ENCODE measurements around the gene ITGAL. TPM values are rescaled to one million over a fixed set of nuclear protein-coding genes. Genes with fewer than 3 reads are reported as not detected.
"Not testable (repeated sequence)": the region's sequence is repeated elsewhere in the genome, so short reads cannot be mapped to it uniquely, and the experiment has no call there.

Gene ITGAL
- total RNA-seq, 1 donor from 2014 or later, result 292 TPM

DNA sequence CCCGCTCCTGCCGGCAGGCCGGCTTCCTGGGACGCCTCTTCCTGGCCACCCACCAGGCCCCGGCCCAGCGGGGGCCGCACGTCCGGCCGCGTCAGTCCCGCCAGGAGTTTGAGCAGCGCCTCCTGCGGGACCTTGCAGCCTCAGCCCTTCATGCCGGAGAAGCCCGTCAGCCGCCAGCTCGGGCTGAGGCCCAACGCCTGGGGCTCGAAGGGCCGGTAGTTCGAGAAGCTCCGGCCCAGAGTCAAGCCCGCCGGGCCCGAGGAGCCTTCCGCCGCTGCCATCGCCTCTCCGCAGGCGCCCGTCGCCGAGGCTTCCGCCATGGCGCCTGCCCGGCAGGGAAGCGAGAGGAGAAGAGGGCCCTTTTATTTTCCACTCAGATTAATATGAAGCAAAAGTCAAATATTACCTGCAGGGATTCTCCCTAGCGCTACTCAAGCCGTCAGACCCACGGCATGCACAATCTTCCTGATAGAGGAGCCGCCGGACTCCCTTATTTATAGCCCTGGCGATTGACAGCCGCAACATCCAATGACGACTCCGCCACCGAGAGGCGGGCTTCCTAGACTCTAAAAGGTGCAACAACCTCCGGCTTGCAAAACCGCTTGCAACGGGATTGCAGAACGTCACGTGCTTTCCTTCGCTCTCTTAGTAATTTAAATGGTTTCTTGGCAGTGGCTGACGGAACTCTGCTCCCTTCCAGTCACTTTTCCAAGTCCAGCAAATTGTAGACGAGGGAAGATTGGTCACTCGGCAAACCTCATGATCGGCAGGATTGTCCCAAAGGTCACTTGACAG, 26.9 kb upstream of the ITGAL start, which contains the start of gene SEPHS2:
Gene SEPHS2, minus strand, starts transcription at position 467 of the 795 bp plus-strand sequence. Its CDS starts 147 bp downstream, at position 320.
- Mint-ChIP-seq H3K27ac (peak within 1 kb of the TSS; percentile 94), H3K4me1 (ENCODE audit: low read depth) (peaks cover 45% of the 10 kb centered on the region), H3K36me3 (ENCODE audit: low read depth) (peaks cover 33% of the 10 kb centered on the region), H3K9me3 (no peaks in the 10 kb centered on the region), H3K27me3 (ENCODE audit: low read depth) (no peaks in the 10 kb centered on the region), H3K4me3 (ENCODE audit: low read depth) (peak within 1 kb of the TSS; percentile 88)
- DNase-seq (ENCODE audit: low spot score), result peak; percentile 95
- intact Hi-C loops (cut with micrococcal nuclease), result loop anchor here (1.0 to 5.0 kb wide), 4 partner anchors 11 to 82 kb away; partner anchors contain the start of genes DCTPP1 and ZNF768

DNA sequence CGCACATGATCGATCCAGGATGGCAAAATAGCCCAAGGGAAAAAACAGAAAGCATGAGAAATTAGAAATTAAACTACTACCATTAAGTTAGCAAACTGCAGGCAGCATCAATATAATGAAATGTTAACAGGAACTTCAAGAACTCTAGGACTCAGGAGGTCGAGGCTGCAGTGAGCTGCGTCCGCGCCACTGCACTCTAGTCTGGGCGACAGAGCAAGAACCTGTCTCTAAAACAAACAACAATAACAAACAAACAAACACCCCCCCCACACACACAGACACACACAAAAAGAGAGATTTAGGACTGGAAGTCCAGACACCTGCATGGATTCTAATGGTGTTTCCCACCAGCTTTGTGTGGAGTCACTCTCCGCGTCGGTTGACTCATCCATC, 26.3 kb upstream of the ITGAL start:
- intact Hi-C loops (cut with micrococcal nuclease), result loop anchor here (5.0 kb wide), 2 partner anchors 41 to 81 kb away; partner anchors contain the start of gene ZNF768
- no peaks in the 10 kb centered on the region for H3K9me3 Mint-ChIP-seq

DNA sequence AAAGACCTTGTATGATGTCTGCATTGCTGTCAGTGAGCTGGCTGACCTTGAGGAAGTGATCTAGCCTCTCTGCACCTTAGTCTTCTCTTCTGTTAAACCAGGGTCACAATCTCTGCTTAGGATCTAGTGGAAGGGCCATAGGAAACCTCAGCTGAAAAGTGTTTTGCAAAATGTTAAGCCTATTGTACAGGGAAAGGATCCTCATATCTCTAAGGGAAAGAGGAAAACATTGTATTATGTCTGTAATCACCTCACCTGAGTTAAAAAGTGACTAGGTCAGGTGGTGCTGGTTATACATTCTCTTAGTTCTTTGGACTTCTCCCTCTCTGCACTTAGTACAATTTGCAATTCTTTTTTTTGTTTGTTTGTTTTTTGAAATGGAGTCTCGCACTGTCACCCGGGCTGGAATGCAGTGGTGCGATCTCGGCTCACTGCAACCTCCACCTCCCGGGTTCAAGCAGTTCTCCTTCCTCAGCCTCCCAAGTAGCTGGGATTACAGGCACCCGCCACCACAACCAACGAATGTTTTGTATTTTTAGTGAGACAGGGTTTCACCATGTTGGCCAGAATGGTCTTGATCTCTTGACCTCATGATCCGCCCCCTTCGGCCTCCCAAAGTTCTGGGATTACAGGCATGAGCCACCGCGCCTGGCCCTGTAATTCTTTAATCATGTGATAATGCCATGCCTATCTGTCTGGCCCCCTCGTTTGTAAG, 24.9 kb upstream of the ITGAL start:
- Mint-ChIP-seq H3K27ac (no peak overlapping the region), H3K27me3 (ENCODE audit: low read depth) (no peaks in the 10 kb centered on the region), H3K4me3 (ENCODE audit: low read depth) (no peak overlapping the region), H3K36me3 (ENCODE audit: low read depth) (peaks cover 28% of the 10 kb centered on the region), H3K9me3 (no peaks in the 10 kb centered on the region), H3K4me1 (ENCODE audit: low read depth) (peaks cover 58% of the 10 kb centered on the region)
- intact Hi-C loops (cut with micrococcal nuclease), result loop anchor here (5.0 kb wide), 2 partner anchors 40 to 80 kb away; partner anchors contain the start of gene ZNF768
- DNase-seq (ENCODE audit: low spot score), result no peak

More for the DNA sequence above, 26.3 kb upstream of the ITGAL start:
- Mint-ChIP-seq H3K4me3 (ENCODE audit: low read depth) (peak overlapping the region; percentile 88), H3K4me1 (ENCODE audit: low read depth) (peaks cover 49% of the 10 kb centered on the region), H3K36me3 (ENCODE audit: low read depth) (peaks cover 33% of the 10 kb centered on the region), H3K27ac (peak overlapping the region; percentile 94), H3K27me3 (ENCODE audit: low read depth) (no peaks in the 10 kb centered on the region)
- no peak for DNase-seq (ENCODE audit: low spot score)

DNA sequence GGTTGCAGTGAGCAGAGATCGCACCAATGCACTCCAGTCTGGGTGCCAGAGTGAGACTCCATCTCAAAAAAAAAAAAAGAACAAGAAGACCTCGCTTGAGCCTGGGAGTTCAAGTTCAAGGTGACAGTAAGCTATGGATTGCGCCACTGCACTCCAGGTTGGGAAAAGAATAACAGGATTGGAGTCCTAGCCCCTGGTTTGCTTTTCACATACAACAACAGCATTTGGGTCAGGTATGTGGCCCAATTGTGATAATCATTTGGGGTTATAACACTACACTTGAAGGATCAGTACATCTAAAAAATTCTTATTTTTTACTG, 23.5 kb upstream of the ITGAL start:
- no peak overlapping the region for H3K4me3 Mint-ChIP-seq (ENCODE audit: low read depth)
- H3K27me3 Mint-ChIP-seq (ENCODE audit: low read depth), result no peaks in the 10 kb centered on the region
- intact Hi-C loops (cut with micrococcal nuclease), result loop anchor here (5.0 kb wide), 2 partner anchors 38 to 78 kb away; partner anchors contain the start of gene ZNF768
- no peak for DNase-seq (ENCODE audit: low spot score)
- H3K27ac Mint-ChIP-seq, result no peak overlapping the region
- H3K9me3 Mint-ChIP-seq, result no peaks in the 10 kb centered on the region
- peaks cover 16% of the 10 kb centered on the region for H3K36me3 Mint-ChIP-seq (ENCODE audit: low read depth)
- peaks cover 53% of the 10 kb centered on the region for H3K4me1 Mint-ChIP-seq (ENCODE audit: low read depth)

DNA sequence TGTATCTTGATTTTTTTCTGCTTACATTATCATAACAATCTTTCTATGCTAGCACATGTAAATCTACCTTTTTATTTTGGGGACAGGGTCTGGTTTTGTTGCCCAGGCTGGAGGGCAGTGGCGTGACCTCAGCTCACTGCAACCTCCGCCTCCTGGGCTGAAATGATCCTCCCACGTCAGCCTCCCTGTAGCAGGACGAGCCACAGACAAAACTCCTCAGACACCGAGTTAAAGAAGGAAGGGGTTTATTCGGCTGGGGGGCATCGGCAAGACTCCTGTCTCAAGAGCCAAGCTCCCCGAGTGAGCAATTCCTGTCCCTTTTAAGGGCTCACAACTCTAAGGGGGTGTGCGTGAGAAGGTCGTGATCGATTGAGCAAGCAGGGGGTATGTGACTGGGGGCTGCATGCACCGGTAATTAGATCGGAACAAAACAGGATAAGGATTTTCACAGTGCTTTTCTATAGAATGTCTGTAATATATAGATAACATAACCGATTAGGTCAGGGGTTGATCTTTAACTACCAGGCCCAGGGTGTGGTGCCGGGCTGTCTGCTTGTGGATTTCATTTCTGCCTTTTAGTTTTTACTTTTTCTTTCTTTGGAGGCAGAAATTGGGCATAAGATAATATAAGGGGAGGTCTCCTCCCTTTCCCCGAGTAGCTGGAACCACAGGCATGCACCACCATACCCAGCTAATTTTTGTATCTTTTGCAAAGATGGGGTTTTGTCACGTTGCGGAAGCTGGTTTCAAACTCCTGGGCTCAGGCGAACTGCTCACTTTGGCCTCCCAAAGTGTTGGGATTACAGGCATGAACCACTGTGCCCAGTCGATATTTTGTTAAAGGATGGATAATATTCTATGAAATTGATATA, 19.6 kb upstream of the ITGAL start:
- peaks cover 63% of the 10 kb centered on the region for H3K4me1 Mint-ChIP-seq (ENCODE audit: low read depth)
- H3K4me3 Mint-ChIP-seq (ENCODE audit: low read depth), result peak overlapping the region; percentile 71
- H3K9me3 Mint-ChIP-seq; DNase-seq (ENCODE audit: low spot score); H3K36me3 Mint-ChIP-seq (ENCODE audit: low read depth); intact Hi-C loops (cut with micrococcal nuclease); H3K27me3 Mint-ChIP-seq (ENCODE audit: low read depth): not testable (repeated sequence)
- peak overlapping the region; percentile 86 for H3K27ac Mint-ChIP-seq

DNA sequence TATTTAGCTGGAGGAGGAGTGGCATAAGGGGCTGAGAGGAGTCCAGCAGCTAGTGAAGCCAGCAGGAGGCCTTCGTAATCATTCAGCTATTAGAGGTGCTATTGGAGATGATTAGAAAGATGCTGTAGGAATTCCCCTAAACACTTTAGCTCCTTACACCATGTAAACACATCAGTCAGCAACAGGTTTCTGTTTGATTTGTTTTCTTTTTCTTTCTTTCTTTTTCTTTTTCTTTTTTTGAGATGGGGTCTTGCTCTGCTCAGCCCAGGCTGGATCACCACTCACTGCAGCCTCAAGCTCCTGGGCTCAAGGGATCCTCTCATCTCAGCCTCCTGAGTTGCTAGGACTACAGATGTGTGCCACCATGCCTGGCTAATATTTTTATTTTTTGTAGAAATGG, 16.2 kb upstream of the ITGAL start:
- no peaks in the 10 kb centered on the region for H3K27me3 Mint-ChIP-seq (ENCODE audit: low read depth)
- no peaks in the 10 kb centered on the region for H3K36me3 Mint-ChIP-seq (ENCODE audit: low read depth)
- H3K4me1 Mint-ChIP-seq (ENCODE audit: low read depth), result peaks cover 68% of the 10 kb centered on the region
- H3K27ac Mint-ChIP-seq, result peak overlapping the region; percentile 62
- H3K4me3 Mint-ChIP-seq (ENCODE audit: low read depth), result no peak overlapping the region
- DNase-seq (ENCODE audit: low spot score), result no peak
- no peaks in the 10 kb centered on the region for H3K9me3 Mint-ChIP-seq
- intact Hi-C loops (cut with micrococcal nuclease), result no loop called here

DNA sequence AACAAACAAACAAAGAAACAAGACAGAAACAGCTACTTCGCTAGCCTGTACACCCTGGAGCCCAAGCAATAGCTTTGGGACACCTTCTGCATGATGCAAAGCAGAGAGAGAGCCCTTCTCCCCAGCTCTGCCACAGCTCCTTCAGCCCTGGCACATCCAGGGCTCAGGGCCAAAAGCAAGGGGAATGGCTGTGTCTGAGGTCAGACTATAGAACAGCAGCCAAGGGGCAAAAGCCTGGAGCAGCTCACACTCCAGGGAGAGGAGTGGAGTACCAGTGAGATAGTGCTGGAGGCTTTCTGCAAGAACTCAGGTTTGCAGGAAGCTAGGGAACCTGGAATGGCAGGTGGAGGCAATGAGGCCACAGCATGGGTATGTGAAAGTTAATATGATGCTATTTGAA, 15.3 kb upstream of the ITGAL start:
- no peak for DNase-seq (ENCODE audit: low spot score)
- no peaks in the 10 kb centered on the region for H3K27me3 Mint-ChIP-seq (ENCODE audit: low read depth)
- H3K36me3 Mint-ChIP-seq (ENCODE audit: low read depth), result no peaks in the 10 kb centered on the region
- peak overlapping the region; percentile 62 for H3K27ac Mint-ChIP-seq
- H3K4me3 Mint-ChIP-seq (ENCODE audit: low read depth), result no peak overlapping the region
- no peaks in the 10 kb centered on the region for H3K9me3 Mint-ChIP-seq
- intact Hi-C loops (cut with micrococcal nuclease), result no loop called here
- peaks cover 68% of the 10 kb centered on the region for H3K4me1 Mint-ChIP-seq (ENCODE audit: low read depth)

DNA sequence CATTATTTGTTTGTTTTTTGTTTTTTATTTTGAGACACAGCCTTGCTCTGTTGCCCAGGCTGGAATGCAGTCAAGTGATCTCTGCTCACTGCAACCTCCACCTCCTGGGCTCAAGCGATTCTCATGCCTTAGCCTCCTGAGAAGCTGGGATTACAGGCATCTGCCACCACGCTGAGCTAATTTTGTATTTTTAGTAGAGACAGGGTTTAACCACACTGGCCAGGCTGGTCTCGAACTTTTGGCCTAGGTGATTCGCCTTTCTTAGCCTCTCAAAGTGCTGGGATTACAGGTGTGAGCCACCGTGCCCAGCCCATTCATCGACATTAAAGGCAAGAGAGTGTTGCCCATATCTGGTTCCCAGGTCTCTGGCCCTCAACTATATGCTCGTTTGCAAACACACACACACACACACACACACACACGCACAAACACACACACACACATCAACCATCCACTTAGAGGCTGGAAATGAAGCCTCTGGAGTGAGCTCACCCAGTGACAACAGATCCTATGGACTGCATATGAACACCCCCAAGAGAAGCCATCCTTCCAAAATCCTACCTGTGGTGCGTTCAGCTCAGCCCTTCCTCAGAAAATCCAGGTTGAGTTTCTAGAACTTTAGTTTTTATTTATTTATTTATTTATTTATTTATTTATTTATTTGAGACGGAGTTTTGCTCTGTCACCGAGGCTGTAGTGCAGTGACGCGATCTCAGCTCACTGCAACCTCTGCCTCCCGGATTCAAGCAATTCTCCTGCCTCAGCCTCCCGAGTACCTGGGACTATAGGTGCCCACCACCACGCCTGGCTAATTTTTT, 14.6 kb upstream of the ITGAL start:
- peak overlapping the region; percentile 50 for H3K4me3 Mint-ChIP-seq (ENCODE audit: low read depth)
- H3K36me3 Mint-ChIP-seq (ENCODE audit: low read depth), result no peaks in the 10 kb centered on the region
- peaks cover 61% of the 10 kb centered on the region for H3K4me1 Mint-ChIP-seq (ENCODE audit: low read depth)

DNA sequence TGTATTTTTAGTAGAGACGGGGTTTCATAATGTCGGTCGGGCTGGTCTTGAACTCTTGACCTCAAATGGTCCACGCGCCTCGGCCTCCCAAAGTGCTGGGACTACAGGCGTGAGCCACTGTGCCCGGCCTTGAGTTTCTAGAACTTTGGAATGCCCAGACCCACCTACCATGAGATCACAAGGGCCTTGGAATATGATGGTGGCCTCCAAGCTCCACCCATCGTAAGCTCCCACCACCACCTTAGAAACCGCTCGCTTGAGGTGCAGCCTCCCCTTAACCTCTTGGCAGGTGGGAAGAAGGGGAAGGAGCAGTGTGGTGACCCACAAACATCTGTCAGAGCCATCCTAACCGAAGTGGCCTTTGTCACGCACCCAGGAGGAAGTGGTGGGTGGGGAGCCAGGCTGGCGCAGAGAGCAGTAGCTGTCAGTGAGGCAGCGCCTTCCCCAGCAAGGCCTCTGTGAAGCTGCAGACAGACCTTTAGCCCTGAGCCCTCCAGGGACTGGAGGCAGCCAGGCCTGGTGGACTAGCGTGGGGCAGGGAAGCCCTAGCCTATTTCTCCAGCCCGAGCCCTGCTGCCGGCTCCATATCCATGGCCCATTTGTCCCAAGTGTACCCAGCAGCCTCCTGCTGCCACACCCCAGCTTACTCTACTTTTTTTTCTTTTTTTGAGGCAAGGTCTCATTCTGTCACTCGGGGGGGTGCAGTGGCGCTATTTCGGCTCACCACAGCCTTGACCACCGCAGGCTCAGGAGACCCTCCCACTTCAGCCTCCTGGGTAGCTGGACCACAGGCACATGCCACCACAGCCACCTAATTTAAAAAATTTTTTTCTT, 13.8 kb upstream of the ITGAL start:
- intact Hi-C loops (cut with micrococcal nuclease), result loop anchor here (1.0 to 2.0 kb wide), 2 partner anchors 13 to 24 kb away; no protein-coding TSS in a partner anchor
- peak; percentile 91 for DNase-seq (ENCODE audit: low spot score)
- Mint-ChIP-seq H3K27ac (peak overlapping the region; percentile 96), H3K4me3 (ENCODE audit: low read depth) (peak overlapping the region; percentile 50), H3K36me3 (ENCODE audit: low read depth) (no peaks in the 10 kb centered on the region), H3K4me1 (ENCODE audit: low read depth) (peaks cover 64% of the 10 kb centered on the region), H3K27me3 (ENCODE audit: low read depth) (no peaks in the 10 kb centered on the region), H3K9me3 (no peaks in the 10 kb centered on the region)

More for the DNA sequence above, 14.6 kb upstream of the ITGAL start:
- peak overlapping the region; percentile 96 for H3K27ac Mint-ChIP-seq
- H3K9me3 Mint-ChIP-seq, result no peaks in the 10 kb centered on the region
- no peak for DNase-seq (ENCODE audit: low spot score)
- no peaks in the 10 kb centered on the region for H3K27me3 Mint-ChIP-seq (ENCODE audit: low read depth)
- intact Hi-C loops (cut with micrococcal nuclease), result loop anchor here (1.0 to 2.0 kb wide), 2 partner anchors 13 to 23 kb away; no protein-coding TSS in a partner anchor

DNA sequence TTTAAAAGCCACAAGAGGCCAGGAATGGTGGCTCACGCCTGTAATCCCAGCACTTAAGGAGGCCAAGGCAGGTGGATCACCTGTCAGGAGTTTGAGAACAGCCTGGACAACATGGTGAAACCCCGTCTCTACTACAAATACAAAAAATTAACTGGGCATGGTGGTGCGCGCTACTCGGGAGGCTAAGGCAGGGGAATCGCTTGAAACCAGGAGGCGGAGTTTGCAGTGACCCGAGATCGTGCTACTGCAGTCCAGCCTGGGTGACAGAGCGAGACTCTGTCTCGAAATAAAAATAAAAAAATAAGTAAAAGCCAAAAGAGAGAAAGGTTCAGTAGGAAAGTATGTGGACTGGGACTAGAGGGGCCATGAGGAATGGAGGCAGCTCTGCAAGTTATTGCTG, 13.1 kb upstream of the ITGAL start:
- intact Hi-C loops (cut with micrococcal nuclease), result loop anchor here (2.0 kb wide), 1 partner anchor 25 kb away; no protein-coding TSS in a partner anchor

DNA sequence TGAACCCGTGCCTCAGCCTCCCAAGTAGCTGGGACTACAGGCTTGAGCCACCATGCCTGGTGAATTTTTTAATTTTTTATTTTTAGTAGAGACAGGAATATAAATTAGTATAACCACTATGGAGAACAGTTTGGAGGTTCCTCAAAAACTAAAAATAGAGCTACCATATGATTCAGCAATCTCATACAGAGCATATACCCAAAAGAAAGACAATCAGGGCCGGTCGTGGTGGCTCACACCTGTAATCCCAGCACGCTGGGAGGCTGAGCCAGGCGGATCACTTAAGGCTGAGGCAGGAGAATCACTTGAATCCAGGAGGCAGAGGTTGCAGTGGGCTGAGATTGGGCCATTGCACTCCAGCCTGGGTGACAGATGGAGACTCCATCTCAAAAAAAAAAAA, 11.1 kb upstream of the ITGAL start:
- peaks cover 50% of the 10 kb centered on the region for H3K4me1 Mint-ChIP-seq (ENCODE audit: low read depth)
- H3K27ac Mint-ChIP-seq, result peak overlapping the region; percentile 49

More for the DNA sequence above, 13.1 kb upstream of the ITGAL start:
- Mint-ChIP-seq H3K36me3 (ENCODE audit: low read depth) (no peaks in the 10 kb centered on the region), H3K4me1 (ENCODE audit: low read depth) (peaks cover 57% of the 10 kb centered on the region), H3K27me3 (ENCODE audit: low read depth) (no peaks in the 10 kb centered on the region), H3K4me3 (ENCODE audit: low read depth) (peak overlapping the region; percentile 50), H3K27ac (peak overlapping the region; percentile 96), H3K9me3 (no peaks in the 10 kb centered on the region)
- DNase-seq (ENCODE audit: low spot score), result no peak

More for the DNA sequence above, 11.1 kb upstream of the ITGAL start:
- H3K4me3 Mint-ChIP-seq (ENCODE audit: low read depth); H3K9me3 Mint-ChIP-seq; H3K36me3 Mint-ChIP-seq (ENCODE audit: low read depth); DNase-seq (ENCODE audit: low spot score); intact Hi-C loops (cut with micrococcal nuclease); H3K27me3 Mint-ChIP-seq (ENCODE audit: low read depth): not testable (repeated sequence)
